PC-3 (cell line): ENCODE measurements around the gene UTS2R. TPM values are rescaled to one million over a fixed set of nuclear protein-coding genes. Genes with fewer than 3 reads are reported as not detected.

Experiments
- ATAC-seq: fragments of 200-7000 bp; cut with Tn5 transposase; 2 replicates; pipeline ENCODE4 v1.9.1; 2020; ENCODE audit warnings: mild to moderate bottlenecking, moderate library complexity
- BruUV-seq: library from RNA; stranded (reverse); fragments of 400-500 nt; replicated peaks from 2 replicates; lab custom pipeline; 2021; lab: Mats Ljungman, UMichigan
- CTCF ChIA-PET: fragments of 300-600 bp; sonication (Branson Sonifier 250); formaldehyde crosslinking; loops from one replicate; lab custom pipeline; 2022; ENCODE audit warnings: antibody characterized with exemption; lab: Charles Lee
- POLR2A ChIA-PET: fragments of 300-600 bp; sonication (Branson Sonifier 250); formaldehyde crosslinking; loops from one replicate; lab custom pipeline; 2022; ENCODE audit warnings: antibody characterized with exemption; ENCODE audit not compliant: unreplicated experiment; lab: Charles Lee
- DNase-seq: peaks from one replicate; pipeline ENCODE4 v3.0.0-alpha.2; 2015
- H2AFZ ChIP-seq: fragments of 300-600 bp; sonication (generic); 2 replicates; pipeline ENCODE4 v1.6.0; 2016; ENCODE audit warnings: antibody characterized with exemption, low read length
- H3F3A ChIP-seq: fragments of 300-600 bp; sonication (generic); one replicate; pipeline ENCODE4 v1.6.0; 2017; ENCODE audit warnings: antibody characterized with exemption, low read length, control low read depth, mild to moderate bottlenecking; ENCODE audit not compliant: unreplicated experiment
- H3K27ac ChIP-seq: fragments of 300-600 bp; sonication (generic); 2 replicates; pipeline ENCODE4 v1.5.1; 2016; ENCODE audit warnings: mild to moderate bottlenecking, low read length
- H3K27me3 ChIP-seq: fragments of 300-600 bp; sonication (generic); 2 replicates; pipeline ENCODE4 v1.6.1; 2016; ENCODE audit warnings: low read length, mixed read lengths
- H3K36me3 ChIP-seq: fragments of 300-600 bp; sonication (generic); 2 replicates; pipeline ENCODE4 v1.6.1; 2016; ENCODE audit warnings: low read depth, mixed run types, low read length, mixed read lengths
- H3K4me1 ChIP-seq: fragments of 300-600 bp; sonication (generic); 2 replicates; pipeline ENCODE4 v1.5.1; 2016; ENCODE audit warnings: low read length; ENCODE audit not compliant: insufficient read depth
- H3K4me2 ChIP-seq: fragments of 300-600 bp; sonication (generic); 2 replicates; pipeline ENCODE4 v1.6.0; 2016; ENCODE audit warnings: low read length
- H3K4me3 ChIP-seq: fragments of 300-600 bp; sonication (generic); 2 replicates; pipeline ENCODE4 v1.5.1; 2016; ENCODE audit warnings: mild to moderate bottlenecking, low read length, mixed read lengths
- H3K79me2 ChIP-seq: fragments of 300-600 bp; sonication (generic); 2 replicates; pipeline ENCODE4 v1.6.1; 2017; ENCODE audit warnings: low read length, mixed read lengths
- H3K9ac ChIP-seq: fragments of 300-600 bp; sonication (generic); 2 replicates; pipeline ENCODE4 v1.6.0; 2016; ENCODE audit warnings: mild to moderate bottlenecking, low read length
- H3K9me2 ChIP-seq: fragments of 300-600 bp; sonication (generic); replicated peaks from 2 replicates; pipeline ENCODE4 v1.6.1; 2016; ENCODE audit warnings: mixed run types, low read length, mixed read lengths
- H3K9me3 ChIP-seq: fragments of 300-600 bp; sonication (generic); 2 replicates; pipeline ENCODE4 v1.6.1; 2016; ENCODE audit warnings: low read length, mixed read lengths
- H4K20me1 ChIP-seq: fragments of 300-600 bp; sonication (generic); 2 replicates; pipeline ENCODE4 v1.6.1; 2016; ENCODE audit warnings: low read length, mixed read lengths
- CTCF ChIP-seq: fragments of 300-600 bp; sonication (generic); conservative IDR thresholded peaks from 2 replicates; pipeline ENCODE4 v1.5.1; 2017; ENCODE audit warnings: antibody characterized with exemption, low read depth, mild to moderate bottlenecking, low read length
- EZH2 ChIP-seq: fragments of 300-600 bp; sonication (generic); IDR thresholded peaks from one replicate; pipeline ENCODE4 v1.6.1; 2017; ENCODE audit warnings: antibody characterized with exemption, mild to moderate bottlenecking, low read length; ENCODE audit not compliant: unreplicated experiment
- EZH2phosphoT487 ChIP-seq: fragments of 300-600 bp; sonication (generic); IDR thresholded peaks from 2 replicates; pipeline ENCODE4 v1.6.1; 2018; ENCODE audit warnings: mild to moderate bottlenecking, antibody characterized with exemption, low read length, borderline replicate concordance
- intact Hi-C: fragments of 100-400 bp; cut with micrococcal nuclease; formaldehyde crosslinking; loops from 2 replicates; pipeline ENCODE4 v1.9.0; 2023
- total RNA-seq: library from RNA; depleted of rRNA; stranded (reverse); fragments of >200 nt; gene quantifications from 2 replicates; pipeline ENCODE4 v1.2.3, GENCODE V29; 2014

UTS2R gene
- total RNA-seq, 1 experiment from 2014 or later = not detected

GRCh38 chr17:82418001-82418986 lies 46.7 kb downstream of the UTS2R start, which contains the start of the genes HEXD and OGFOD3:
TSS of gene HEXD (plus strand) at chr17:82418347. CDS start at chr17:82419800, 1,453 bp downstream.
TSS of gene OGFOD3 (minus strand) at chr17:82418586. CDS start at chr17:82418485, 101 bp downstream.
- TF ChIP-seq EZH2 (no peak), EZH2phosphoT487 (no peak), CTCF (no peak)
- ChIA-PET POLR2A (interaction anchor here (0.6 kb wide), 1 partner anchor 101 kb away, joined by 3 read pairs; the partner anchor contains the start of gene FOXK2), CTCF (interaction anchor here (0.6 to 0.7 kb wide), 2 partner anchors 120 to 136 kb away, joined by 3 to 6 read pairs; no protein-coding TSS in a partner anchor)
- Histone ChIP-seq H3K4me3 (peak within 1 kb of the TSS; percentile 97), H3K9me2 (no peaks in the 10 kb centered on the region), H3K79me2 (peaks cover 6% of the 10 kb centered on the region), H3K36me3 (no peaks in the 10 kb centered on the region), H3K27me3 (no peaks in the 10 kb centered on the region), H3K27ac (peak within 1 kb of the TSS; percentile 42; the same call in 1 of the 2 replicates), H2AFZ (peak within 1 kb of the TSS; percentile 82), H3K4me1 (peaks cover 11% of the 10 kb centered on the region), H3K4me2 (peak within 1 kb of the TSS; percentile 99), H3K9ac (peak within 1 kb of the TSS; percentile 87), H3F3A (no peaks in the 10 kb centered on the region), H4K20me1 (peaks cover 20% of the 10 kb centered on the region; the same call in 1 of the 2 replicates), H3K9me3 (no peaks in the 10 kb centered on the region)
- intact Hi-C loops = loop anchor here (10.0 kb wide), 1 partner anchor 77 kb away; no protein-coding TSS in a partner anchor
- BruUV-seq = no TSS peak
- DNase-seq = peak; percentile 91
- peak; percentile 82 for ATAC-seq

GRCh38 chr17:82419540-82419939 lies 48.0 kb downstream of the UTS2R start:
- peak overlapping the region; percentile 97 for H3K4me3 ChIP-seq
- no peak overlapping the region; the same call in 1 of the 2 replicates for H2AFZ ChIP-seq
- H3K9me3 ChIP-seq = no peaks in the 10 kb centered on the region
- peak overlapping the region; percentile 88 for H3K4me2 ChIP-seq
- no peaks in the 10 kb centered on the region for H3K9me2 ChIP-seq
- no peak for TF ChIP-seq CTCF
- TF ChIP-seq EZH2phosphoT487 = no peak
- TF ChIP-seq EZH2 = no peak
- BruUV-seq = no TSS peak
- peaks cover 13% of the 10 kb centered on the region; the same call in 1 of the 2 replicates for H4K20me1 ChIP-seq
- H3F3A ChIP-seq = no peaks in the 10 kb centered on the region
- DNase-seq = peak; percentile 7
- ChIA-PET CTCF (no interaction called here), POLR2A (no interaction called here)
- no peaks in the 10 kb centered on the region for H3K27me3 ChIP-seq
- no peak overlapping the region for H3K27ac ChIP-seq
- H3K4me1 ChIP-seq = peaks cover 11% of the 10 kb centered on the region
- intact Hi-C loops = loop anchor here (10.0 kb wide), 1 partner anchor 75 kb away; no protein-coding TSS in a partner anchor
- ATAC-seq = no peak
- no peaks in the 10 kb centered on the region for H3K36me3 ChIP-seq
- peak overlapping the region; percentile 87; the same call in 1 of the 2 replicates for H3K9ac ChIP-seq
- H3K79me2 ChIP-seq = peaks cover 6% of the 10 kb centered on the region
